HepG2 (cell line): Measurements from ENCODE around the gene PRR29. TPM values are rescaled to one million over a fixed set of nuclear protein-coding genes. Genes with fewer than 3 reads are reported as not detected.
A peak's percentile ranks its signal among the peaks of the same experiment; 100 is the strongest.

Experiments used
- AHDC1 ChIP-seq: sonication (generic); formaldehyde crosslinking; IDR thresholded peaks from 2 replicates; pipeline ENCODE4 v1.5.1; 2020; ENCODE audit warnings: mild to moderate bottlenecking, missing genetic modification reagents, borderline replicate concordance
- HMG20A ChIP-seq: IDR thresholded peaks from 2 replicates; pipeline ENCODE4 v1.6.1; 2016; ENCODE audit warnings: borderline replicate concordance
- HNF4A ChIP-seq: sonication (generic); formaldehyde crosslinking; IDR thresholded peaks from 2 replicates; pipeline ENCODE4 v1.4.0; 2020; ENCODE audit warnings: missing genetic modification reagents
- KAT8 ChIP-seq: IDR thresholded peaks from 2 replicates; pipeline ENCODE4 v1.6.1; 2016; ENCODE audit warnings: missing genetic modification reagents, missing compliant biosample characterization
- SOX6 ChIP-seq, 2 experiments: fragments of 450-650 bp in 1 of 2; sonication (generic) in 1 of 2; formaldehyde crosslinking in 1 of 2; IDR thresholded peaks; 2 replicates each; pipeline versions ENCODE4 v1.4.0 to v1.6.1; 2017 to 2020; ENCODE audit warnings: antibody characterized with exemption in 1 of 2, mild to moderate bottlenecking in 1 of 2, missing genetic modification reagents in 1 of 2
- ZBTB21 ChIP-seq: sonication (generic); formaldehyde crosslinking; IDR thresholded peaks from 2 replicates; pipeline ENCODE4 v1.4.0; 2020; ENCODE audit warnings: missing genetic modification reagents
- ZNF326 ChIP-seq: sonication (generic); formaldehyde crosslinking; IDR thresholded peaks from 2 replicates; pipeline ENCODE4 v1.4.0; 2020; ENCODE audit warnings: missing genetic modification reagents, borderline replicate concordance
- ZNF678 ChIP-seq: sonication (generic); formaldehyde crosslinking; IDR thresholded peaks from 2 replicates; pipeline ENCODE4 v1.4.0; 2020; ENCODE audit warnings: mild to moderate bottlenecking, missing genetic modification reagents
- polyA plus RNA-seq, 8 experiments: library from polyadenylated mRNA; depleted of rRNA in 3 of 8; stranded (reverse) in 7 of 8; unstranded in 1 of 8; fragments of >200 nt; fragmentation: Illumina TruSeq in 4 of 8; extraction: Trizol in 4 of 8; gene quantifications; 2 replicates each; pipeline versions ENCODE4 v1.2.1 to v1.2.3, GENCODE V29; 2011 to 2016; ENCODE audit warnings: low read depth in 4 of 8, missing spikeins in 1 of 8, mixed read lengths in 1 of 8; ENCODE audit not compliant: insufficient read depth in 1 of 8
- total RNA-seq, 5 experiments: library from RNA; depleted of rRNA; stranded (reverse); fragments of >200 nt; fragmentation: Illumina TruSeq; extraction: Trizol; gene quantifications; 2 replicates each; pipeline ENCODE4 v1.2.3, GENCODE V29; 2016; ENCODE audit warnings: low read depth in 1 of 5

The PRR29 gene
- total and polyA plus RNA-seq, 2 of the 13 experiments (the other 11 are each of a cell fraction or from before 2014, with no cell fraction given): 0.07 to 0.20 TPM

DNA sequence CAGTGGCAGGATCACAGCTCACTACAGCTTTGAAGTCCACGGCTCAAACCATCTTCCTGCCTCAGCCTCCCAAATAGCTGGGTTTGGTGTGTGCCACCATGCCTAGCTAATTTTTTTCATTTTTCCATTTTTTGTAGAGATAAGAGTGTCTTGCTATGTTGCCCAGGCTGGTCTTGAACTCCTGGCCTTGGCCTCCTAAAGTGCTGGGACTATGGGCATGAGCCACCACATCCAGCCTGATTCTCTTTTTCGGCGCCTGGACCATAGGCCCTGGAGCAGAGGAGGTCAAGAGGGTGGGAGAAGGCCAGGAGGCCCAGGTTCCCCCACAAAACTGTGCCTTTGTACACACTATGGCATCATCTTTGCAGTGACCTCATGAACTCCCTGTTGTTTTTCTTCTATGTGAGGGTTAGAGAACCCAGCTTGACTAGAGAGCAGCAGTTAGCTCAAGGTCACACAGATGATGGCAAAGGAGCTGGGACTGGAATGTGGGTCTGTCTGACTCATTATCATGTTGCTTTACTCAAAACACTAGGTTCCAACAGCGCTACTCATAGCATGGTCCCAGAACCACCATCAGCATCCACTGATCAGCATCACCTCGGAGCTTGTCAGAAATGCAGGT, 41.7 kb upstream of the PRR29 start (continued):
- peak; percentile 59; the same call in 1 of the 2 replicates for TF ChIP-seq AHDC1
- TF ChIP-seq ZNF678 (CRISPR knock-in tag): no peak
- peak; percentile 52; the same call in 1 of the 2 replicates for TF ChIP-seq KAT8 (CRISPR knock-in tag)
- no peak for TF ChIP-seq SOX6 (IDR thresholded peaks at IDR 0.05)
- TF ChIP-seq SOX6 (CRISPR knock-in tag; IDR thresholded peaks at IDR 0.05): peak; percentile 55; the same call in 1 of the 2 replicates
- peak; percentile 76 for TF ChIP-seq ZBTB21 (CRISPR knock-in tag)
- TF ChIP-seq HNF4A (CRISPR knock-in tag): peak; percentile 11; the same call in 1 of the 2 replicates
- TF ChIP-seq ZNF326: no peak
- TF ChIP-seq HMG20A: peak; percentile 89; the same call in 1 of the 2 replicates
